ENCODE measurements around the gene DNAI4. TPM values are rescaled to one million over a fixed set of nuclear protein-coding genes. Genes with fewer than 3 reads are reported as not detected.

The DNAI4 gene
- total RNA-seq, 3 donors from 2014 or later (not counting 1 experiment from before 2014, with no cell fraction given): 1.4 to 4.3 (median 2.2) TPM

DNA sequence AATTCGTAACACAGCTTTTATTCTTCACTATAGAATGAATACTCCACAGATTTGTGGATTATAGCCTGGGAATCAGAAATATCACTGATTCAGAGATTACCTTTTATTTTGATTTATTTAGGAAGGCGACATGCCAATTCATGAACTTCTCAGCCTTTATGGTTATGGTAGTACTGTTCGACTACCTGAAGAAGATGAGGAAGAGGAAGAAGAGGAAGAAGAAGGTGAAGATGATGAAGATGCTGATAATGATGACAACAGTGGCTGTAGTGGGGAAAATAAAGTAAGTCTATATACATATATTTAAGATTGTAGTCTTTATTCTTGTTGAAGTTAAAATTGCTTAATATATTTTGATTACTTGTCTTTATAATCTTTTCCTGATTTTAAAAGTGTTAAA, 33.3 kb upstream of the DNAI4 start:
- no peaks in the 10 kb centered on the region for H3K9me3 Mint-ChIP-seq
- H3K27ac ChIP-seq (ENCODE audit: low read length): no peak overlapping the region
- ATAC-seq (no peak), DNase-seq (no peak)
- H3K36me3 Mint-ChIP-seq: no peaks in the 10 kb centered on the region
- no peak overlapping the region for H3K4me3 Mint-ChIP-seq
- intact Hi-C loops (cut with micrococcal nuclease): no loop called here
- H3K27ac Mint-ChIP-seq: peak overlapping the region in 1 of 2 donors; percentile 65
- H3K4me1 Mint-ChIP-seq: peaks cover 40 to 50% of the 10 kb centered on the region in 2 donors
- TF ChIP-seq, protein P1, sequence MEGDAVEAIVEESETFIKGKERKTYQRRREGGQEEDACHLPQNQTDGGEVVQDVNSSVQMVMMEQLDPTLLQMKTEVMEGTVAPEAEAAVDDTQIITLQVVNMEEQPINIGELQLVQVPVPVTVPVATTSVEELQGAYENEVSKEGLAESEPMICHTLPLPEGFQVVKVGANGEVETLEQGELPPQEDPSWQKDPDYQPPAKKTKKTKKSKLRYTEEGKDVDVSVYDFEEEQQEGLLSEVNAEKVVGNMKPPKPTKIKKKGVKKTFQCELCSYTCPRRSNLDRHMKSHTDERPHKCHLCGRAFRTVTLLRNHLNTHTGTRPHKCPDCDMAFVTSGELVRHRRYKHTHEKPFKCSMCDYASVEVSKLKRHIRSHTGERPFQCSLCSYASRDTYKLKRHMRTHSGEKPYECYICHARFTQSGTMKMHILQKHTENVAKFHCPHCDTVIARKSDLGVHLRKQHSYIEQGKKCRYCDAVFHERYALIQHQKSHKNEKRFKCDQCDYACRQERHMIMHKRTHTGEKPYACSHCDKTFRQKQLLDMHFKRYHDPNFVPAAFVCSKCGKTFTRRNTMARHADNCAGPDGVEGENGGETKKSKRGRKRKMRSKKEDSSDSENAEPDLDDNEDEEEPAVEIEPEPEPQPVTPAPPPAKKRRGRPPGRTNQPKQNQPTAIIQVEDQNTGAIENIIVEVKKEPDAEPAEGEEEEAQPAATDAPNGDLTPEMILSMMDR (IDR thresholded peaks at IDR 0.05): no peak
- no peaks in the 10 kb centered on the region for H3K27me3 Mint-ChIP-seq (ENCODE audit: low read depth in 2 of 2)
- WGBS (ENCODE audit: insufficient coverage): 91% methylated on average over 2 of the region's 3 CpGs
- no peaks in the 10 kb centered on the region for H3K4me1 ChIP-seq (ENCODE audit: control insufficient read depth, insufficient read depth, low read length)
- H3K27me3 ChIP-seq (ENCODE audit: control insufficient read depth, insufficient read depth, low read length): no peaks in the 10 kb centered on the region
- no peak overlapping the region for H3K4me3 ChIP-seq (ENCODE audit: low read length)
- H3K9me3 ChIP-seq (ENCODE audit: control insufficient read depth, insufficient read depth, low read length): no peaks in the 10 kb centered on the region
- peaks cover 64% of the 10 kb centered on the region for H3K36me3 ChIP-seq (ENCODE audit: control insufficient read depth, insufficient read depth, low read length)

DNA sequence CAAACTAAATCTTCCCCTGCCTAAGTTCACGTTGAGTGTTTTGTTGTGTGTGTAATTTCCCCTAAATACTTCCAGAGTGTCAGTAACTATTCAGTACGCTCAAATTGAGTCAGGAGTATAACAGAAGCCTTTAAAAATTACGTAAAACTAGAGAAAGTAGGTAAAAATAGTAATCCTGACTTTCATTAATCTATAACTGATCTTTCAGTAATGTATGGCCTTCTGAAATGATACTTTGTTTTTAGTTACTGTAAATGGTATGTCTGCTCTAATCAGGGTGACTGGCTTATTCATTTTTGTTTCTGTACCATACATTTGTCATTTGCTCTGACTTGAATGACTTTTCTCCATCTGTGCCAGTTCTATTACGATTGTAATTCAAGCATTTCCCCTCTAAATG, 29.6 kb upstream of the DNAI4 start:
- H3K4me3 ChIP-seq (ENCODE audit: low read length): no peak overlapping the region
- H3K36me3 Mint-ChIP-seq: peaks cover 10% of the 10 kb centered on the region
- H3K27me3 ChIP-seq (ENCODE audit: control insufficient read depth, insufficient read depth, low read length): no peaks in the 10 kb centered on the region
- no peak overlapping the region for H3K4me3 Mint-ChIP-seq
- ATAC-seq (no peak), DNase-seq (no peak)
- peaks cover 39 to 45% of the 10 kb centered on the region in 2 donors for H3K4me1 Mint-ChIP-seq
- WGBS (ENCODE audit: insufficient coverage): 100% methylated on average over 1 of the region's 4 CpGs
- H3K27ac ChIP-seq (ENCODE audit: low read length): no peak overlapping the region
- no peaks in the 10 kb centered on the region for H3K27me3 Mint-ChIP-seq (ENCODE audit: low read depth in 2 of 2)
- H3K9me3 Mint-ChIP-seq: no peaks in the 10 kb centered on the region
- TF ChIP-seq, protein P1 (IDR thresholded peaks at IDR 0.05): no peak
- peaks cover 62% of the 10 kb centered on the region for H3K36me3 ChIP-seq (ENCODE audit: control insufficient read depth, insufficient read depth, low read length)
- H3K27ac Mint-ChIP-seq: peak overlapping the region; percentile 41 to 50
- H3K4me1 ChIP-seq (ENCODE audit: control insufficient read depth, insufficient read depth, low read length): no peaks in the 10 kb centered on the region
- intact Hi-C loops (cut with micrococcal nuclease): no loop called here
- H3K9me3 ChIP-seq (ENCODE audit: control insufficient read depth, insufficient read depth, low read length): no peaks in the 10 kb centered on the region

DNA sequence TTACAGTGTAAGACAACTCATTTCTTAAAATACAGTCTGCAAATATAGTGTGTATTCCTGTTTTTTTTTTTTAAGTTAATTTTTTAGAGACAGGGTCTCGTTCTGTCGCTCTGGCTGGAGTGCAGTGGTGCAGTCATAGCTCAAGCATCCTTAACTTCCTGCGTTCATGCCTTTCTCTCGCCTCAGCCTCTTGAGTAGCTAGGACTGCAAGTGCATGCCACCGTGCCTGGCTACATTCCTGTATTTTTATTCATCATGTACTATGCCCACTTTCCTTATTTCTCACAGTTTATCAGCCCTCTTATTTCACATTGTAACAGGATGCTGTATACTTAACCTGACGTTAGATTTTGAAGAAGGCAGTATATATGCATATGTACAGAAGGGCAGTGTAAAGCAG, 26.9 kb upstream of the DNAI4 start:
- TF ChIP-seq, protein P1 (IDR thresholded peaks at IDR 0.05): no peak
- Mint-ChIP-seq H3K9me3 (no peaks in the 10 kb centered on the region), H3K27me3 (ENCODE audit: low read depth in 2 of 2) (no peaks in the 10 kb centered on the region), H3K27ac (peak overlapping the region in 1 of 2 donors; percentile 41), H3K4me3 (no peak overlapping the region), H3K4me1 (peaks cover 48 to 60% of the 10 kb centered on the region in 2 donors), H3K36me3 (peaks cover 23% of the 10 kb centered on the region)
- DNase-seq (no peak), ATAC-seq (no peak)
- Histone ChIP-seq H3K4me1 (ENCODE audit: control insufficient read depth, insufficient read depth, low read length) (no peaks in the 10 kb centered on the region), H3K36me3 (ENCODE audit: control insufficient read depth, insufficient read depth, low read length) (peaks cover 69% of the 10 kb centered on the region), H3K9me3 (ENCODE audit: control insufficient read depth, insufficient read depth, low read length) (no peaks in the 10 kb centered on the region), H3K27me3 (ENCODE audit: control insufficient read depth, insufficient read depth, low read length) (no peaks in the 10 kb centered on the region), H3K4me3 (ENCODE audit: low read length) (no peak overlapping the region), H3K27ac (ENCODE audit: low read length) (no peak overlapping the region)
- intact Hi-C loops (cut with micrococcal nuclease): no loop called here
- WGBS (ENCODE audit: insufficient coverage): 97% methylated on average over 6 of the region's 6 CpGs

DNA sequence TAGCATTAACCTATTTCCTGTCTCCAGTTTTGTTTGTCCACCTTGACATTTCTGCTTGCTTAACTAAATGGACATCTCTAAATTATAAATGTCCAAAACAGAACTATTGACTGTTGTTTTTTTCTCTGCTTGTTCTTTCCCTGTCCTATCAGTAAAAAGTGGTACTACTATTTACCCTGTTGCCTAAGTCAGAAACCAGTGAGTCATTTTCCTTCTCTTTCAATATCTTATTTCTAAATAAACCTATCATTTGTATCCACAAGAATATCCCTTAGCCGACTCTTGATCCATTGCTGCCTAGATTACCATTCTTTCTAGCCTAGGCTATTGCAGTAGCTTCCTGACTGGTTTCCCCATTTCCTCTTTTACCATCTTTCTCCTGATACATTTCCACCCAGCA, 22.6 kb upstream of the DNAI4 start:
- TF ChIP-seq, protein P1 (IDR thresholded peaks at IDR 0.05): no peak
- Histone ChIP-seq H3K36me3 (ENCODE audit: control insufficient read depth, insufficient read depth, low read length) (peaks cover 59% of the 10 kb centered on the region), H3K27ac (ENCODE audit: low read length) (no peak overlapping the region), H3K4me3 (ENCODE audit: low read length) (no peak overlapping the region), H3K4me1 (ENCODE audit: control insufficient read depth, insufficient read depth, low read length) (no peaks in the 10 kb centered on the region), H3K27me3 (ENCODE audit: control insufficient read depth, insufficient read depth, low read length) (no peaks in the 10 kb centered on the region), H3K9me3 (ENCODE audit: control insufficient read depth, insufficient read depth, low read length) (no peaks in the 10 kb centered on the region)
- 90% methylated on average over 1 of the region's 1 CpG for WGBS (ENCODE audit: insufficient coverage)
- Mint-ChIP-seq H3K27me3 (ENCODE audit: low read depth in 2 of 2) (no peaks in the 10 kb centered on the region), H3K27ac (peak overlapping the region; percentile 4 to 36), H3K4me1 (peaks cover 49 to 50% of the 10 kb centered on the region in 2 donors), H3K9me3 (no peaks in the 10 kb centered on the region), H3K36me3 (peaks cover 23% of the 10 kb centered on the region), H3K4me3 (no peak overlapping the region)
- no peak for DNase-seq
- ATAC-seq: no peak
- intact Hi-C loops (cut with micrococcal nuclease): no loop called here
